A549 treated with dexamethasone at 1 μM for 4 hours (cell line): ENCODE measurements around the gene ITGAL. TPM values are rescaled to one million over a fixed set of nuclear protein-coding genes. Genes with fewer than 3 reads are reported as not detected.

Source experiments
- total RNA-seq: library from RNA; stranded (reverse); fragments of 200-300 nt; extraction: Qiagen RNA extraction; gene quantifications from 5 replicates; pipeline ENCODE4 v1.2.3, GENCODE V29; 2022

The ITGAL gene
- 0.02 to 0.16 TPM (median 0.11 TPM) in 3 of 5 replicates, not detected in the others for total RNA-seq

DNA sequence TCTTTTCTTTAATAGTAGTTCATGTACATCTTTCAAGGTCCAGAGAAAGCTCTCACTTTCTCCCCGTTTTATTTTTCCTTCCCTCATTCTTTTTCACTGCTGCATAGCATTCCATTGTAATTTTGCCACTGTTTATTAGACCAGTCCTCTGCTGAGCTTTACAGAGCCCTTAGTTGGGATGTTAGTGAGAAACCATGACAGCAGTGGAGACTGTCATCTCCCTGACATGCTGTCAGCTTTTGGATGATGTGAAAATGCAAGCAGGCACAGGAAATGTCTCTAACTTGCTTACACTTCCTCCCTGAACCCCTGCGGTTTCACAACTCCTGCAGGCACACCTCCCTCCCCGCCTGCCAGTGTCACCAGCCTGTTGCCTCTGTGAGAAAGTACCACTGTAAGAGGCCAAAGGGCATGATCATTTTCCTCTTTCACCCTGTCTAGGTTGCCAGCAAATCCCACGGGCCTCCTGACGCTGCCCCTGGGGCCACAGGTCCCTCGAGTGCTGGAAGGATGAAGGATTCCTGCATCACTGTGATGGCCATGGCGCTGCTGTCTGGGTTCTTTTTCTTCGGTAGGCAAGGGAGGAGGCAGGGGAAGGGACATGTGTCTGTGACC, at the start of gene ITGAL:
Gene ITGAL (plus strand): TSS at position 415 of the 615 bp plus-strand sequence. CDS start 96 bp downstream, at position 511.

DNA sequence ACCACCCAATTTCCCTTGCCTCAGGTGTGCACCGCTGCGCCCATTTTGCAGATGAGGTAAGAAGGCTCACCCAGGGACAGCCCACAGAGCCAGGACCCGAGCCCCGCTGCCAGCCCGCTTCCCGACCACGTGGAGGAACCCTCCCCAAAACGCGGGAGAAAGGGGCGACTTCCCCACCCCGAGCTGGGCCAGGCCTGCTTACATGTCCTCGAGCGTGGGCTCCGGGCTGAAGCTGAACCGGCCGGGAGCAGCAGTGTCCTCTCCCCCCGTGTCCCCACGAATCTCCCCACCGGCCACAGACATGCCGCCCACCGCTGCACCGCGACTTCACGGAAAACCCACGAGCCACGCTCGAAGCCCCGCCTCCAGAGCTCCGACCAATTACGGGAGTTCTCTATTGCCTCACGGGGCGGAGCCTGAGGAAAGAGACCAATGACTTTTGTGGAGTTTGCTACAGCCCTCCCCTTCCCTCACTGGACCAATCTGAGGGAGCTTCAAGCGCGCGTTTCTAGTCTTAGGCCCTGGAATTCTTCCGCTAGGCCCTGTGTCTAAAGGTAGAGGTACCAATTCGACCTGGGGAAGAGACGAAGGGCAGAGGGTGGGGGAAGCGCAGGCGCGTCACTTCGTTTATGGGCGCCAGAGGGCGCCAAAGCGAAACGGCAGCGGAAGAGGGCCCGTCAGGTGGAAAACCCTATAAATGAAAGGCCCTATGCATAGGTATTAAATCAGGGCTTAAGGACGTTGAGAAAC, 42.7 kb upstream of the ITGAL start, which contains the start of gene DCTPP1:
Gene DCTPP1 (minus strand): TSS at position 353 of the 750 bp plus-strand sequence. CDS start 50 bp downstream, at position 303.

DNA sequence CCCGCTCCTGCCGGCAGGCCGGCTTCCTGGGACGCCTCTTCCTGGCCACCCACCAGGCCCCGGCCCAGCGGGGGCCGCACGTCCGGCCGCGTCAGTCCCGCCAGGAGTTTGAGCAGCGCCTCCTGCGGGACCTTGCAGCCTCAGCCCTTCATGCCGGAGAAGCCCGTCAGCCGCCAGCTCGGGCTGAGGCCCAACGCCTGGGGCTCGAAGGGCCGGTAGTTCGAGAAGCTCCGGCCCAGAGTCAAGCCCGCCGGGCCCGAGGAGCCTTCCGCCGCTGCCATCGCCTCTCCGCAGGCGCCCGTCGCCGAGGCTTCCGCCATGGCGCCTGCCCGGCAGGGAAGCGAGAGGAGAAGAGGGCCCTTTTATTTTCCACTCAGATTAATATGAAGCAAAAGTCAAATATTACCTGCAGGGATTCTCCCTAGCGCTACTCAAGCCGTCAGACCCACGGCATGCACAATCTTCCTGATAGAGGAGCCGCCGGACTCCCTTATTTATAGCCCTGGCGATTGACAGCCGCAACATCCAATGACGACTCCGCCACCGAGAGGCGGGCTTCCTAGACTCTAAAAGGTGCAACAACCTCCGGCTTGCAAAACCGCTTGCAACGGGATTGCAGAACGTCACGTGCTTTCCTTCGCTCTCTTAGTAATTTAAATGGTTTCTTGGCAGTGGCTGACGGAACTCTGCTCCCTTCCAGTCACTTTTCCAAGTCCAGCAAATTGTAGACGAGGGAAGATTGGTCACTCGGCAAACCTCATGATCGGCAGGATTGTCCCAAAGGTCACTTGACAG, 26.9 kb upstream of the ITGAL start, which contains the start of gene SEPHS2:
Gene SEPHS2 (minus strand): TSS at position 467 of the 795 bp plus-strand sequence. CDS start 147 bp downstream, at position 320.

GRCh38 chr16:30526137-30526822, 53.7 kb downstream of the ITGAL start, which contains the start of gene ZNF768:
Gene ZNF768 (minus strand): TSS chr16:30526566. CDS start chr16:30526413, 153 bp downstream.

DNA sequence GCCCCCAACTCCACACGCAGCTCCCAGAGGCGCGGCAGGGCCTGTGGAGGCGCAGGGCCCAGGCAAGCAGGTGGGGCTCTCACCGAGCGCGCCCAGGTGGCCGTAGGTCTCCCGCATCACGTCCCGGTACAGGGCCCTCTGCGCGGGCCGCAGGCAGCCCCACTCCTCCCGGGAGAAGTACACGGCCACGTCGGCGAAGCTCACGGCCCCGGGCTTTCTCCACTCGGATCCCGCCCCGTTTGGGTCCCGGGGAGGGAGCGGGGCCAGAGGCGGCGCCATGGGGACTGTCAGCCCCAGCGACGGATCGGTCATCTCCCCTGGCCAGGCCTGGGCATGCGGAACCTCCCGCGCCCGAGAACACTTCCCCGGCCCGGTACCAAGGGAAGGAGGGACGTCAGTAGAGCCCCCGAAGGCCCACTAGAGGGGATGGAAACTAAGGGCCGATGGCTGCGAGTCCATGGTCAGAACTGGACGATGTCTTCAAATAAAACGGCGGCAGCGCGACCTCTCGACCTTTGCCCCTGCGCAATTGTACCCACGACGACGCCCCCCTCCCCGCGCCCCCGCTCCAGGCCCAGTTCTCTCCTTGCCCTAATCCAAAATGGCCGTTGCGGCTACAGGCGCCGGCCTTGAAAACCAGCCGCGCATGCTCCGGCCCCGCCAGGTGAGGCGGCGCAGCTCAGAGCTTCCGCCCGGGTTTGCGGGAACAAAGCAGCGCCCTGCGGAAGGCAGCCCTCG, 62.0 kb downstream of the ITGAL start, which contains the start of gene ZNF747:
Gene ZNF747 (minus strand): TSS at position 491 of the 738 bp plus-strand sequence. CDS start 179 bp downstream, at position 312.

DNA sequence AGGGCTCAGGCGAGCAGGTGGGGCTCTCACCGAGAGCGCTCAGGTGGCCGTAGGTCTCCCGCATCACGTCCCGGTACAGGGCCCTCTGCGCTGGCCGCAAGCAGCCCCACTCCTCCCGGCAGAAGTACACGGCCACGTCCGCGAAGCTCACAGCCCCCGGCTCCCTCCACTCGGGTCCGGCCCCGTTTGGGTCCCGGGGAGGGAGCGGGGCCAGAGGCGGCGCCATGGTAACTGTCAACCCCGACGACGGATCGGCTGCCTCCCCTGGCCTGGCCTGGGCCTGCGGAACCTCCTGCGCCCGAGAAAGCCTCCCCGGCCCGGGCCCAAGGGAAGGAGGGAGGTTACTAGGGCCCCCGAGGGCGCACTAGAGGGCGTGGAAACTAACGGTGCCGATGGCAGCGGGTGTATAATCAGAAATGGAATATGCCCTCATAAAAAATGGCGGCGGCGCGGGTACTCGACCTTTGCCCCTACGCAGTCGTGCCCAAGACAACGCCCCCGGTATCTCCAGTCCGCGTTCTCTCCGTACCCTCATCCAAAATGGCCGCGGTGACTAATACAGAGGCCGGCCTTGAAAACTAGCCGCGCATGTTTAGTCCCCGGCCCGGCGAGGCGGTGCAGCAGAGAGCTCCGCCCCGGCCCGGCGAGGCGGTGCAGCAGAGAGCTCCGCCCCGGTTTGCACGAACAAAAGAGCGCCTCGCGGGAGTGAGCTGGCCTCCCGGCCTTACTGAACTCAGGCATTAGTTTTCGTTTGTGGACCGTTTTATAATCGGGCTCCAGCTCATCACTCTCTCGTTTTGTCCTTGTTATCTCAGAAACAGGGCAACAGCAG, 85.6 kb downstream of the ITGAL start, which contains the start of gene ZNF764:
Gene ZNF764 (minus strand): TSS at position 418 of the 832 bp plus-strand sequence. CDS start 192 bp downstream, at position 226.

GRCh38 chr16:30571445-30572322, 99.1 kb downstream of the ITGAL start, which contains the start of gene ZNF688:
Gene ZNF688 (minus strand): TSS chr16:30571714. CDS start chr16:30571629, 85 bp downstream.

Other genes starting within 250 kb of the ITGAL start
- gene NPIPB13, start 224.3 kb upstream of the ITGAL start, total RNA-seq, result 1.7 to 3.4 TPM (median 2.9 TPM) in 5 replicates
- gene CD2BP2, start 117.4 kb upstream of the ITGAL start, total RNA-seq, result 63.4 to 68.7 TPM (median 64.9 TPM) in 5 replicates
- 19.6 to 32.4 TPM (median 31.4 TPM) in 5 replicates for gene TBC1D10B, start 102.2 kb upstream of the ITGAL start, total RNA-seq
- gene MYL11, start 97.9 kb upstream of the ITGAL start, total RNA-seq, result 0.41 to 0.97 TPM (median 0.53 TPM) in 3 of 5 replicates, not detected in the others
- gene SEPTIN1, start 90.2 kb upstream of the ITGAL start, total RNA-seq, result 0.87 to 2.8 TPM (median 2.3 TPM) in 5 replicates
- gene ZNF48, start 77.3 kb upstream of the ITGAL start, total RNA-seq, result 11.5 to 13.9 TPM (median 13.3 TPM) in 5 replicates
- 3.2 to 4.3 TPM (median 4.2 TPM) in 5 replicates for gene ZNF771, start 65.1 kb upstream of the ITGAL start, total RNA-seq
- gene DCTPP1, start 42.7 kb upstream of the ITGAL start, total RNA-seq, result 98.5 to 114 TPM (median 109 TPM) in 5 replicates
- gene SEPHS2, start 26.9 kb upstream of the ITGAL start, total RNA-seq, result 43.0 to 47.1 TPM (median 44.3 TPM) in 5 replicates
- 37.5 to 48.9 TPM (median 48.5 TPM) in 5 replicates for gene ZNF768, start 53.8 kb downstream of the ITGAL start, total RNA-seq
- 3.2 to 5.4 TPM (median 4.4 TPM) in 5 replicates for gene ZNF747, start 62.1 kb downstream of the ITGAL start, total RNA-seq
- gene ZNF764, start 85.6 kb downstream of the ITGAL start, total RNA-seq, result 3.9 to 6.2 TPM (median 5.8 TPM) in 5 replicates
- 7.1 to 8.3 TPM (median 7.6 TPM) in 5 replicates for gene ZNF688, start 99.0 kb downstream of the ITGAL start, total RNA-seq
- not detected in 5 replicates for gene ZNF785, start 113.0 kb downstream of the ITGAL start, total RNA-seq
- gene ZNF689, start 137.6 kb downstream of the ITGAL start, total RNA-seq, result 8.6 to 10.5 TPM (median 9.9 TPM) in 5 replicates
- gene PRR14, start 178.2 kb downstream of the ITGAL start, total RNA-seq, result 15.9 to 23.6 TPM (median 22.7 TPM) in 5 replicates
- 26.0 to 48.5 TPM (median 46.3 TPM) in 5 replicates for gene FBRS, start 185.7 kb downstream of the ITGAL start, total RNA-seq
- gene SRCAP, start 226.4 kb downstream of the ITGAL start, total RNA-seq, result 7.8 to 36.9 TPM (median 31.2 TPM) in 5 replicates